H1 (cell line): ENCODE data around the gene VEZT. TPM values are rescaled to one million over a fixed set of nuclear protein-coding genes. Genes with fewer than 3 reads are reported as not detected.

Source experiments
- FOSL1 ChIP-seq: IDR thresholded peaks from 2 replicates; pipeline ENCODE4 v1.6.1; 2011; ENCODE audit warnings: mild to moderate bottlenecking, low read depth, low read length, moderate library complexity; ENCODE audit not compliant: insufficient read depth
- JUND ChIP-seq: IDR thresholded peaks from 2 replicates; pipeline ENCODE4 v1.6.1; 2011; ENCODE audit warnings: mild to moderate bottlenecking, improper control_type of control experiment, low read length
- SIRT6 ChIP-seq: IDR thresholded peaks from one replicate; pipeline ENCODE4 v1.7.1; 2012; ENCODE audit warnings: low read length, inconsistent platforms
- SP1 ChIP-seq: IDR thresholded peaks from 2 replicates; pipeline ENCODE4 v1.6.1; 2011; ENCODE audit warnings: low read depth, low read length
- TCF12 ChIP-seq: IDR thresholded peaks from 2 replicates; pipeline ENCODE4 v1.6.1; 2011; ENCODE audit warnings: low read depth, mild to moderate bottlenecking, low read length
- ZNF274 ChIP-seq: IDR thresholded peaks from 2 replicates; pipeline ENCODE4 v1.7.0; 2012; ENCODE audit warnings: low read length, borderline replicate concordance; ENCODE audit errors: extremely low read depth
- polyA plus RNA-seq, 7 experiments: library from polyadenylated mRNA; depleted of rRNA in 3 of 7; stranded (reverse) in 5 of 7; unstranded in 2 of 7; fragments of >200 nt in 5 of 7; fragments of 200-250 nt in 2 of 7; gene quantifications; 1 replicate in 5 of 7; 2 replicates in 1 of 7; 4 replicates in 1 of 7; pipeline versions ENCODE4 v1.2.1 to v1.2.3, GENCODE V29; 2011 to 2013; ENCODE audit warnings: missing spikeins in 2 of 7, mixed read lengths in 2 of 7
- total RNA-seq: library from RNA; stranded (reverse); fragmentation: NEBNext Ultra II Directional; extraction: Animal tissue kit (Norgen Biotek cat#: 25700); gene quantifications from 2 replicates; pipeline ENCODE4 v1.2.1, GENCODE V29; 2021
- TF ChIP-seq, protein P1 (sequence below): IDR thresholded peaks from 2 replicates; pipeline ENCODE4 v1.6.1; 2012; ENCODE audit warnings: low read length, inconsistent platforms

Gene VEZT
- total and polyA plus RNA-seq, 2 of the 8 experiments (the other 6 are each of a cell fraction or from before 2014, with no cell fraction given): 44.0 to 56.1 TPM

DNA sequence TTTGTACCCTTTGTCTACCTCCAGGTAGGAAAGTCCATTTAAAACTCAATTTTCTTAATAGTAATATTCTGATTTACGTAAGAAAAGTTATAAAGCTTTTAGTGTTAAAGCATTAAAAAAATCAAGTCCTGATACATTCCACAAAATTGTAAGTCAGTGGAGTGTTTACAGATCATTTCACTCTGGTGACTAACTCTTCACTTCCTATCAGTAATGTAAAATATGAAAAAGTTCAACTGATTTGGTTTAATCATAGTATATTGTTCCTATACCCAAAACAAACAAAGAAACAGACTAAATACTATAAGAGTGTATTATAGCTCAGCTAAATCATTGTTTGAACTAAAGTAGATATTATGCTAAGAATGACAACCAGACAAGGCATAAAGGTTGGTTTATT, 85.9 kb downstream of the VEZT start (continued):
- TF ChIP-seq, protein P1, sequence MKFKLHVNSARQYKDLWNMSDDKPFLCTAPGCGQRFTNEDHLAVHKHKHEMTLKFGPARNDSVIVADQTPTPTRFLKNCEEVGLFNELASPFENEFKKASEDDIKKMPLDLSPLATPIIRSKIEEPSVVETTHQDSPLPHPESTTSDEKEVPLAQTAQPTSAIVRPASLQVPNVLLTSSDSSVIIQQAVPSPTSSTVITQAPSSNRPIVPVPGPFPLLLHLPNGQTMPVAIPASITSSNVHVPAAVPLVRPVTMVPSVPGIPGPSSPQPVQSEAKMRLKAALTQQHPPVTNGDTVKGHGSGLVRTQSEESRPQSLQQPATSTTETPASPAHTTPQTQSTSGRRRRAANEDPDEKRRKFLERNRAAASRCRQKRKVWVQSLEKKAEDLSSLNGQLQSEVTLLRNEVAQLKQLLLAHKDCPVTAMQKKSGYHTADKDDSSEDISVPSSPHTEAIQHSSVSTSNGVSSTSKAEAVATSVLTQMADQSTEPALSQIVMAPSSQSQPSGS: no peak
- TF ChIP-seq TCF12: no peak
- TF ChIP-seq SP1: no peak
- TF ChIP-seq JUND: no peak
- TF ChIP-seq FOSL1: no peak
- no peak for TF ChIP-seq ZNF274
- no peak for TF ChIP-seq SIRT6
